Thyroid gland (tissue), 4 donors: ENCODE results near the gene SLC17A7. TPM values are rescaled to one million over a fixed set of nuclear protein-coding genes. Genes with fewer than 3 reads are reported as not detected.

ENCODE experiments used
- DNase-seq, 2 donors: peaks; one replicate each; pipeline ENCODE4 v3.0.0-alpha.2; 2019
- H3K27ac ChIP-seq, 3 donors: fragments of 200-600 bp; sonication (generic); 1 replicate in 2 of 3; 2 replicates in 1 of 3; pipeline ENCODE4 v1.5.1; 2016 to 2019; ENCODE audit warnings: mild to moderate bottlenecking in 1 of 3, moderate library complexity in 1 of 3
- H3K27me3 ChIP-seq: fragments of 200-600 bp; sonication (generic); one replicate; pipeline ENCODE4 v1.5.1; 2019
- H3K36me3 ChIP-seq, 2 donors: fragments of 200-600 bp; sonication (generic); one replicate each; pipeline ENCODE4 v1.5.1; 2016 to 2019
- H3K4me1 ChIP-seq, 2 donors: fragments of 200-600 bp; sonication (generic); one replicate each; pipeline ENCODE4 v1.5.1; 2017 to 2019
- H3K4me3 ChIP-seq, 3 donors: fragments of 200-600 bp; sonication (generic); replicated peaks in 1 of 3; 1 replicate in 2 of 3; 2 replicates in 1 of 3; pipeline ENCODE4 v1.5.1; 2016; ENCODE audit warnings: mild to moderate bottlenecking in 1 of 3
- H3K9me3 ChIP-seq: fragments of 200-600 bp; sonication (generic); one replicate; pipeline ENCODE4 v1.5.1; 2017
- CTCF ChIP-seq, 6 experiments: fragments of 200-600 bp in 3 of 6; fragments of 450-650 bp in 3 of 6; sonication (generic) in 3 of 6; IDR thresholded peaks; one replicate each; pipeline ENCODE4 v1.5.1; 2016 to 2019; ENCODE audit warnings: antibody characterized with exemption in 6 of 6, mild to moderate bottlenecking in 2 of 6, inconsistent platforms in 1 of 6, moderate library complexity in 1 of 6
- POLR2A ChIP-seq, 2 donors: fragments of 450-650 bp; IDR thresholded peaks; one replicate each; pipeline ENCODE4 v1.6.1; 2017; ENCODE audit warnings: antibody characterized with exemption in 2 of 2, mild to moderate bottlenecking in 2 of 2, moderate library complexity in 1 of 2
- WGBS, 2 donors: methylation state at CpG; one replicate each; pipeline ENCODE4 v1.1.5; 2017; 5-methylcytosine and 5-hydroxymethylcytosine counted together
- intact Hi-C: fragments of 100-400 bp; cut with DNase I; formaldehyde crosslinking; loops from one replicate; pipeline ENCODE4 v1.15.1; 2023
- total RNA-seq, 4 donors: library from RNA; depleted of rRNA; stranded (reverse); fragments of >200 nt; gene quantifications; one replicate each; pipeline ENCODE4 v1.2.3, GENCODE V29; 2016

SLC17A7 gene
- total RNA-seq, 4 donors from 2014 or later, result 0.73 to 1.5 (median 1.3) TPM

- TF ChIP-seq CTCF (IDR thresholded peaks at IDR 0.05) (peak in 3 of 6 experiments; percentile 7 to 31 (median 7)), POLR2A (IDR thresholded peaks at IDR 0.05) (no peak)
- H3K36me3 ChIP-seq, result no peaks in the 10 kb centered on the region
- H3K4me3 ChIP-seq, result no peak overlapping the region
Measured at GRCh38 chr19:49422407-49423070, 18.8 kb downstream of the SLC17A7 start.

GRCh38 chr19:49421878-49422202, 19.5 kb downstream of the SLC17A7 start:
- no peak for TF ChIP-seq CTCF (IDR thresholded peaks at IDR 0.05)
- no peak for TF ChIP-seq POLR2A (IDR thresholded peaks at IDR 0.05)
- no peak overlapping the region for H3K27ac ChIP-seq
- DNase-seq, result no peak
- H3K4me3 ChIP-seq, result no peak overlapping the region
- peaks cover 0 to 23% of the 10 kb centered on the region in 2 donors for H3K4me1 ChIP-seq
- H3K9me3 ChIP-seq, result no peaks in the 10 kb centered on the region
- intact Hi-C loops, result no loop called here
- H3K27me3 ChIP-seq, result peaks cover 37% of the 10 kb centered on the region
- H3K36me3 ChIP-seq, result no peaks in the 10 kb centered on the region
- 24 to 31% methylated on average over 3 of the region's 3 CpGs for WGBS, 2 donors

More at GRCh38 chr19:49422407-49423070, 18.8 kb downstream of the SLC17A7 start:
- no peak for DNase-seq
- H3K9me3 ChIP-seq, result no peaks in the 10 kb centered on the region
- no peak overlapping the region for H3K27ac ChIP-seq
- intact Hi-C loops, result no loop called here
- peaks cover 0 to 23% of the 10 kb centered on the region in 2 donors for H3K4me1 ChIP-seq
- WGBS, 2 donors, result 5 to 8% methylated on average over 20 to 24 of the region's 58 CpGs
- H3K27me3 ChIP-seq, result peaks cover 44% of the 10 kb centered on the region

- no peak for TF ChIP-seq POLR2A (IDR thresholded peaks at IDR 0.05)
- TF ChIP-seq CTCF (IDR thresholded peaks at IDR 0.05), result no peak
- intact Hi-C loops, result no loop called here
- H3K27me3 ChIP-seq, result peaks cover 31% of the 10 kb centered on the region
- H3K4me3 ChIP-seq, result no peak overlapping the region
- H3K4me1 ChIP-seq, result peaks cover 0 to 23% of the 10 kb centered on the region in 2 donors
- DNase-seq, result peak; percentile 76 to 78
- no peak overlapping the region for H3K27ac ChIP-seq
- H3K36me3 ChIP-seq, result no peaks in the 10 kb centered on the region
- 8 to 11% methylated on average over 39 to 48 of the region's 48 CpGs for WGBS, 2 donors
- H3K9me3 ChIP-seq, result no peaks in the 10 kb centered on the region
Measured at GRCh38 chr19:49421039-49421877, 20.1 kb downstream of the SLC17A7 start.

- Histone ChIP-seq H3K27me3 (peaks cover 21% of the 10 kb centered on the region), H3K4me1 (peaks cover 0 to 23% of the 10 kb centered on the region in 2 donors), H3K36me3 (no peaks in the 10 kb centered on the region), H3K9me3 (no peaks in the 10 kb centered on the region), H3K4me3 (no peak overlapping the region), H3K27ac (no peak overlapping the region)
- intact Hi-C loops, result no loop called here
- no peak for DNase-seq
- TF ChIP-seq POLR2A (IDR thresholded peaks at IDR 0.05) (no peak), CTCF (IDR thresholded peaks at IDR 0.05) (no peak)
- WGBS, 2 donors, result 71 to 83% methylated on average over 2 of the region's 2 CpGs
Measured at GRCh38 chr19:49420227-49420626, 21.1 kb downstream of the SLC17A7 start.

- H3K27me3 ChIP-seq, result peaks cover 16% of the 10 kb centered on the region
- H3K27ac ChIP-seq, result no peak overlapping the region
- peaks cover 0 to 23% of the 10 kb centered on the region in 2 donors for H3K4me1 ChIP-seq
- 82 to 83% methylated on average over 2 of the region's 2 CpGs for WGBS, 2 donors
- H3K36me3 ChIP-seq, result no peaks in the 10 kb centered on the region
- TF ChIP-seq CTCF (IDR thresholded peaks at IDR 0.05), result no peak
- no peak for TF ChIP-seq POLR2A (IDR thresholded peaks at IDR 0.05)
- no peak overlapping the region for H3K4me3 ChIP-seq
- intact Hi-C loops, result no loop called here
- no peaks in the 10 kb centered on the region for H3K9me3 ChIP-seq
- DNase-seq, result no peak
Measured at GRCh38 chr19:49419173-49419572, 22.2 kb downstream of the SLC17A7 start.
